ENCODE measurements around the gene DHX9. TPM values are rescaled to one million over a fixed set of nuclear protein-coding genes. Genes with fewer than 3 reads are reported as not detected.

The DHX9 gene
- total RNA-seq, 1 experiment from 2014 or later = 131 TPM

DNA sequence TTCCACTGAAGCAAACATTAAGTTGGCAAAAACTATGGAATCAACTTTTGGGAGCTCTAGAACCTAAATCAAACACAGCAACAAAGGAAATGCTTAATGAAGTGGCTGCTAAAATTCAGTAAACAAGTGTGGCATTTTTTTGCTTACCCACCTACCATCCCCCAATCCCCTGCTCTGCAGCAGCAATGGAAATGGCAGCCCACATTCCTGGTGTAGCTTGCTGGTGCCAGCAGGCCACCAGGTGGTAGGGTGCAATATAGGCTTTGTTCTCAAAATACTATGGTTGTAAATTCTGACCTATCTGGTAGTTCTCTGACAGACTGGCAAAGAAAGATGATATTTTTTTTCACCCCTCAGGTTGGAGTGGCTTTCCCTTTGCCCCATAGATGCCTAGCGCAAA, 71.0 kb downstream of the DHX9 start:
- intact Hi-C loops (cut with micrococcal nuclease; ENCODE audit: unreplicated experiment) = no loop called here
- Histone ChIP-seq H3F3A (ENCODE audit: insufficient read depth, low read depth) (no peaks in the 10 kb centered on the region), H3K4me1 (replicated peaks; ENCODE audit: insufficient read depth) (no peaks in the 10 kb centered on the region), H3K36me3 (ENCODE audit: low read depth) (no peaks in the 10 kb centered on the region), H3K27me3 (ENCODE audit: insufficient read depth, low read depth) (no peaks in the 10 kb centered on the region), H3K27ac (no peak overlapping the region), H3K79me2 (ENCODE audit: low read depth) (no peaks in the 10 kb centered on the region), H2AFZ (no peak overlapping the region), H4K20me1 (ENCODE audit: insufficient read depth) (no peaks in the 10 kb centered on the region), H3K9me3 (ENCODE audit: insufficient read depth, low read depth) (peaks cover 8% of the 10 kb centered on the region; the same call in 1 of the 2 replicates), H3K4me2 (no peak overlapping the region), H3K4me3 (no peak overlapping the region), H3K9me2 (ENCODE audit: insufficient read depth) (no peaks in the 10 kb centered on the region)
- TF ChIP-seq, protein P1, sequence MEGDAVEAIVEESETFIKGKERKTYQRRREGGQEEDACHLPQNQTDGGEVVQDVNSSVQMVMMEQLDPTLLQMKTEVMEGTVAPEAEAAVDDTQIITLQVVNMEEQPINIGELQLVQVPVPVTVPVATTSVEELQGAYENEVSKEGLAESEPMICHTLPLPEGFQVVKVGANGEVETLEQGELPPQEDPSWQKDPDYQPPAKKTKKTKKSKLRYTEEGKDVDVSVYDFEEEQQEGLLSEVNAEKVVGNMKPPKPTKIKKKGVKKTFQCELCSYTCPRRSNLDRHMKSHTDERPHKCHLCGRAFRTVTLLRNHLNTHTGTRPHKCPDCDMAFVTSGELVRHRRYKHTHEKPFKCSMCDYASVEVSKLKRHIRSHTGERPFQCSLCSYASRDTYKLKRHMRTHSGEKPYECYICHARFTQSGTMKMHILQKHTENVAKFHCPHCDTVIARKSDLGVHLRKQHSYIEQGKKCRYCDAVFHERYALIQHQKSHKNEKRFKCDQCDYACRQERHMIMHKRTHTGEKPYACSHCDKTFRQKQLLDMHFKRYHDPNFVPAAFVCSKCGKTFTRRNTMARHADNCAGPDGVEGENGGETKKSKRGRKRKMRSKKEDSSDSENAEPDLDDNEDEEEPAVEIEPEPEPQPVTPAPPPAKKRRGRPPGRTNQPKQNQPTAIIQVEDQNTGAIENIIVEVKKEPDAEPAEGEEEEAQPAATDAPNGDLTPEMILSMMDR (conservative IDR thresholded peaks at IDR 0.05) = no peak; the same call in 1 of the 2 replicates
- no peak for TF ChIP-seq EZH2 (IDR thresholded peaks at IDR 0.05; ENCODE audit: low read depth)
- no peak for DNase-seq
- no TSS peak for BruUV-seq (replicated peaks)
- POLR2A ChIA-PET (ENCODE audit: unreplicated experiment) = interaction anchor here (0.6 kb wide), 1 partner anchor 520 kb away, joined by 8 read pairs; no protein-coding TSS in a partner anchor
- CTCF ChIA-PET = interaction anchor here (0.6 kb wide), 1 partner anchor 572 kb away, joined by 3 read pairs; no protein-coding TSS in a partner anchor

GRCh38 chr1:182913401-182913800, 74.3 kb downstream of the DHX9 start:
- Histone ChIP-seq H2AFZ (no peak overlapping the region), H3K27ac (no peak overlapping the region), H3K9me2 (ENCODE audit: insufficient read depth) (no peaks in the 10 kb centered on the region), H3K4me1 (replicated peaks; ENCODE audit: insufficient read depth) (no peaks in the 10 kb centered on the region), H3K36me3 (ENCODE audit: low read depth) (no peaks in the 10 kb centered on the region), H3K9me3 (ENCODE audit: insufficient read depth, low read depth) (peaks cover 8% of the 10 kb centered on the region; the same call in 1 of the 2 replicates), H3K79me2 (ENCODE audit: low read depth) (no peaks in the 10 kb centered on the region), H3F3A (ENCODE audit: insufficient read depth, low read depth) (no peaks in the 10 kb centered on the region), H4K20me1 (ENCODE audit: insufficient read depth) (no peaks in the 10 kb centered on the region), H3K4me2 (no peak overlapping the region), H3K4me3 (no peak overlapping the region), H3K27me3 (ENCODE audit: insufficient read depth, low read depth) (no peaks in the 10 kb centered on the region)
- ChIA-PET CTCF (no interaction called here), POLR2A (ENCODE audit: unreplicated experiment) (no interaction called here)
- intact Hi-C loops (cut with micrococcal nuclease; ENCODE audit: unreplicated experiment) = no loop called here
- BruUV-seq (replicated peaks) = no TSS peak
- no peak for TF ChIP-seq EZH2 (IDR thresholded peaks at IDR 0.05; ENCODE audit: low read depth)
- TF ChIP-seq, protein P1 (conservative IDR thresholded peaks at IDR 0.05) = no peak
- DNase-seq = no peak

GRCh38 chr1:182917378-182917777, 78.2 kb downstream of the DHX9 start:
- H3K79me2 ChIP-seq (ENCODE audit: low read depth) = no peaks in the 10 kb centered on the region
- H3K4me1 ChIP-seq (replicated peaks; ENCODE audit: insufficient read depth) = no peaks in the 10 kb centered on the region
- H3K27ac ChIP-seq = no peak overlapping the region
- H3F3A ChIP-seq (ENCODE audit: insufficient read depth, low read depth) = no peaks in the 10 kb centered on the region
- intact Hi-C loops (cut with micrococcal nuclease; ENCODE audit: unreplicated experiment) = no loop called here
- no peak overlapping the region for H2AFZ ChIP-seq
- ChIA-PET POLR2A (ENCODE audit: unreplicated experiment) (no interaction called here), CTCF (no interaction called here)
- H3K4me3 ChIP-seq = no peak overlapping the region
- no peaks in the 10 kb centered on the region for H3K9me2 ChIP-seq (ENCODE audit: insufficient read depth)
- BruUV-seq (replicated peaks) = no TSS peak
- no peaks in the 10 kb centered on the region for H4K20me1 ChIP-seq (ENCODE audit: insufficient read depth)
- TF ChIP-seq, protein P1 (conservative IDR thresholded peaks at IDR 0.05) = no peak
- TF ChIP-seq EZH2 (IDR thresholded peaks at IDR 0.05; ENCODE audit: low read depth) = no peak
- no peak overlapping the region for H3K4me2 ChIP-seq
- no peaks in the 10 kb centered on the region for H3K27me3 ChIP-seq (ENCODE audit: insufficient read depth, low read depth)
- peaks cover 8% of the 10 kb centered on the region; the same call in 1 of the 2 replicates for H3K9me3 ChIP-seq (ENCODE audit: insufficient read depth, low read depth)
- H3K36me3 ChIP-seq (ENCODE audit: low read depth) = no peaks in the 10 kb centered on the region
- no peak for DNase-seq
